Renal pelvis (tissue), 4 donors: Measurements from ENCODE around the gene PIK3C2A. TPM values are rescaled to one million over a fixed set of nuclear protein-coding genes. Genes with fewer than 3 reads are reported as not detected.

Experiments used
- DNase-seq: peaks from one replicate; pipeline ENCODE4 v3.0.0-alpha.2; 2013
- polyA plus RNA-seq, 3 donors: library from polyadenylated mRNA; unstranded; fragments of 120-200 nt; gene quantifications; one replicate each; pipeline ENCODE4 v1.2.1, GENCODE V29; 2013; ENCODE audit not compliant: insufficient read length in 3 of 3

Gene PIK3C2A
- polyA plus RNA-seq, 3 donors = 50.3 to 68.2 (median 64.5) TPM

GRCh38 chr11:17163736-17164135 lies 44.0 kb downstream of the PIK3C2A start:
- no peak for DNase-seq

DNA sequence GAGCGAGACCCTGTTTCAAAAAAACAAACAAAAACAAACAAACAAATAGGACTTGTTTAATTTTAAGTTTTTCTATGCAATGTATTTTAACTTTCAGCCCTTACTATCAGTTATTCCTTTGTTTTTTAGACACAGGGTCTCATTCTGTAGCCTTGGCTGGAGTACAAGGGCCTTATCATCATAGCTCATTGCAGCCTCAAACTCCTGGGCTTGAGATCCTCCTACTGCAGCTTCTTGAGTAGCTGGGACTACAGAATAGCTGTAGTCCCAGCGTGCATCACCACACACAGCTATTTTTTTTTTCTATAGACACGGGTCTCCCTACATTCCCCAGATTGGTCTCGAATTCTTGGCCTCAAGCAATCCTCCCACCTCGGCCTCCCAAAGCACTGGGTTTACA lies 44.5 kb downstream of the PIK3C2A start:
- no peak for DNase-seq

DNA sequence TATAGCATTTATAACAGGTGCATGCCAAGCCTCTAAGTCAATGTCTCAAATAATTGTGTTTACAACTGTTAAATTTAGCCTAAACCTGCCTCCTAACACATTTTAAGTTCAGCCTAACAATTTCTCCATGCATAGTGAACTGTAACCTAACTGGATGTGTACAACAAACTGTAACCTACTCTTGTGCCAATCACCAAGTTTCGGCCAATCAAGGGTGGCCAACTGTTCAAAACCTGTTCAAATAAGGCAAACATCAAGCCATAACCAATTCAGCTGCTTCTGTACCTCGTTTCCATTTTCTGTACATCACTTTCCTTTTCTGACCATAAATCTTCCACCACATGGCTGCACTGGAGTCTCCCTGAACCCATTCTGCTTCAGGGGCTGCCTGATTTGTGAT lies 45.4 kb downstream of the PIK3C2A start:
- no peak for DNase-seq

GRCh38 chr11:17161515-17161914 lies 46.3 kb downstream of the PIK3C2A start:
- no peak for DNase-seq

GRCh38 chr11:17159441-17159840 lies 48.3 kb downstream of the PIK3C2A start:
- no peak for DNase-seq

Other genes with a start within 250 kb of the PIK3C2A start
- 10 to 100 TPM; 38.9 to 60.9 (median 55.2) TPM for gene PLEKHA7, start 193.6 kb downstream of the PIK3C2A start, polyA plus RNA-seq
- gene RPS13, start 130.3 kb downstream of the PIK3C2A start, polyA plus RNA-seq = 1,000 to 10,000 TPM; 1,105 to 1,361 (median 1,138) TPM
- 10 to 100 TPM; 59.6 to 75.0 (median 74.2) TPM for gene NUCB2, start 68.8 kb upstream of the PIK3C2A start, polyA plus RNA-seq
- gene NCR3LG1, start 143.8 kb upstream of the PIK3C2A start, polyA plus RNA-seq = 1 to 10 TPM; 1.2 to 2.3 (median 2.3) TPM
- 1 to 10 TPM; 2.6 to 3.2 (median 3.0) TPM for gene KCNJ11, start 180.7 kb upstream of the PIK3C2A start, polyA plus RNA-seq